Esophagus muscularis mucosa (tissue), 4 donors: ENCODE results near the gene HEPHL1. TPM values are rescaled to one million over a fixed set of nuclear protein-coding genes. Genes with fewer than 3 reads are reported as not detected.

ENCODE experiments used
- DNase-seq: peaks from one replicate; pipeline ENCODE4 v3.0.0-alpha.2; 2017; ENCODE audit errors: extremely low spot score
- H3K27ac ChIP-seq, 4 donors: fragments of 200-600 bp; sonication (generic); replicated peaks in 1 of 4; 1 replicate in 3 of 4; 2 replicates in 1 of 4; pipeline ENCODE4 v1.5.1; 2016 to 2019; ENCODE audit warnings: mild to moderate bottlenecking in 1 of 4
- H3K27me3 ChIP-seq, 4 donors: fragments of 200-600 bp; sonication (generic); one replicate each; pipeline versions ENCODE4 v1.5.1 to v1.6.0; 2016 to 2019
- H3K36me3 ChIP-seq, 4 donors: fragments of 200-600 bp; sonication (generic); one replicate each; pipeline ENCODE4 v1.5.1; 2016 to 2019
- H3K4me1 ChIP-seq, 4 donors: fragments of 200-600 bp; sonication (generic); one replicate each; pipeline ENCODE4 v1.5.1; 2016 to 2019
- H3K4me3 ChIP-seq, 4 donors: fragments of 200-600 bp; sonication (generic); 1 replicate in 2 of 4; 2 replicates in 2 of 4; pipeline ENCODE4 v1.5.1; 2016 to 2019; ENCODE audit warnings: mild to moderate bottlenecking in 4 of 4, moderate library complexity in 1 of 4
- H3K9me3 ChIP-seq, 4 donors: fragments of 200-600 bp; sonication (generic); 1 replicate in 3 of 4; 2 replicates in 1 of 4; pipeline ENCODE4 v1.5.1; 2016 to 2019
- EP300 ChIP-seq: sonication (generic); formaldehyde crosslinking; IDR thresholded peaks from one replicate; pipeline ENCODE4 v1.6.1; 2017; ENCODE audit warnings: antibody characterized with exemption
- POLR2A ChIP-seq: fragments of 450-650 bp; IDR thresholded peaks from one replicate; pipeline ENCODE4 v1.6.1; 2017; ENCODE audit warnings: antibody characterized with exemption, moderate library complexity, mild to moderate bottlenecking, low read depth
- POLR2AphosphoS5 ChIP-seq, 2 donors: sonication (generic); formaldehyde crosslinking; IDR thresholded peaks; one replicate each; pipeline ENCODE4 v1.6.1; 2017; ENCODE audit warnings: antibody characterized with exemption in 2 of 2
- WGBS: methylation state at CpG from one replicate; pipeline ENCODE4 v1.1.5; 2018; 5-methylcytosine and 5-hydroxymethylcytosine counted together
- intact Hi-C: fragments of 100-400 bp; cut with DNase I; formaldehyde crosslinking; loops from one replicate; pipeline ENCODE4 v1.15.1; 2023
- total RNA-seq, 4 donors: library from RNA; depleted of rRNA; stranded (reverse); fragments of >200 nt; gene quantifications; one replicate each; pipeline versions ENCODE4 v1.1.0 to v1.2.1, GENCODE V29; 2016
- TF ChIP-seq, protein P1 (sequence below), 3 experiments: fragments of 200-600 bp in 2 of 3; fragments of 450-650 bp in 1 of 3; sonication (generic) in 2 of 3; IDR thresholded peaks; one replicate each; pipeline ENCODE4 v1.5.1; 2017 to 2019; ENCODE audit warnings: antibody characterized with exemption in 3 of 3, mild to moderate bottlenecking in 2 of 3, moderate library complexity in 1 of 3

Gene HEPHL1
- total RNA-seq, 4 donors from 2014 or later = 0.42 TPM; not detected in 3

DNA sequence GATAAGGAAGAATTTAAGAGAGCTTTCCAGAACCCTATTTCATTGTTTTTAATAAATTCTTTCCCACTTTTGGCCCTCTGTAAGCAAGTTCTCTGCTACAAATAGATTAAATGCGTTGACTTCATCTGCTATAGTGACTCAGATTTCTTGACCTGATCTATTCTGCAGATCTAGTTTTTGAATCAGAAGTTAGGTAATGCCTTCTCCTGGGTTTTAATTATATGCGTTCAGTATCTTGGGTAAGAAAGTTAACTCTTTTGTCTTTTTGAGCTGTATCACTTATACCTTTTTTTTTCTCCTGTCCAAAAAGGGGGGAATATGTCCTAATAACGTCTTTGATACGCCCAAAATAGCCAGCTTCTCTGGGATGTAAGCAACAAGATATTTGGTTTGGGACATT lies 2.4 kb upstream of the HEPHL1 start:
- no peaks in the 10 kb centered on the region for H3K4me1 ChIP-seq
- H3K4me3 ChIP-seq = no peak overlapping the region
- WGBS = 29% methylated on average over 4 of the region's 4 CpGs
- intact Hi-C loops = no loop called here
- DNase-seq = no peak
- no peak overlapping the region for H3K27ac ChIP-seq
- TF ChIP-seq POLR2A = no peak
- no peak for TF ChIP-seq EP300
- TF ChIP-seq POLR2AphosphoS5 (IDR thresholded peaks at IDR 0.05) = no peak
- TF ChIP-seq, protein P1, sequence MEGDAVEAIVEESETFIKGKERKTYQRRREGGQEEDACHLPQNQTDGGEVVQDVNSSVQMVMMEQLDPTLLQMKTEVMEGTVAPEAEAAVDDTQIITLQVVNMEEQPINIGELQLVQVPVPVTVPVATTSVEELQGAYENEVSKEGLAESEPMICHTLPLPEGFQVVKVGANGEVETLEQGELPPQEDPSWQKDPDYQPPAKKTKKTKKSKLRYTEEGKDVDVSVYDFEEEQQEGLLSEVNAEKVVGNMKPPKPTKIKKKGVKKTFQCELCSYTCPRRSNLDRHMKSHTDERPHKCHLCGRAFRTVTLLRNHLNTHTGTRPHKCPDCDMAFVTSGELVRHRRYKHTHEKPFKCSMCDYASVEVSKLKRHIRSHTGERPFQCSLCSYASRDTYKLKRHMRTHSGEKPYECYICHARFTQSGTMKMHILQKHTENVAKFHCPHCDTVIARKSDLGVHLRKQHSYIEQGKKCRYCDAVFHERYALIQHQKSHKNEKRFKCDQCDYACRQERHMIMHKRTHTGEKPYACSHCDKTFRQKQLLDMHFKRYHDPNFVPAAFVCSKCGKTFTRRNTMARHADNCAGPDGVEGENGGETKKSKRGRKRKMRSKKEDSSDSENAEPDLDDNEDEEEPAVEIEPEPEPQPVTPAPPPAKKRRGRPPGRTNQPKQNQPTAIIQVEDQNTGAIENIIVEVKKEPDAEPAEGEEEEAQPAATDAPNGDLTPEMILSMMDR (IDR thresholded peaks at IDR 0.05) = no peak
- H3K9me3 ChIP-seq = peaks cover 0 to 5% (median 0%) of the 10 kb centered on the region in 4 donors
- no peaks in the 10 kb centered on the region for H3K36me3 ChIP-seq
- H3K27me3 ChIP-seq = no peaks in the 10 kb centered on the region

DNA sequence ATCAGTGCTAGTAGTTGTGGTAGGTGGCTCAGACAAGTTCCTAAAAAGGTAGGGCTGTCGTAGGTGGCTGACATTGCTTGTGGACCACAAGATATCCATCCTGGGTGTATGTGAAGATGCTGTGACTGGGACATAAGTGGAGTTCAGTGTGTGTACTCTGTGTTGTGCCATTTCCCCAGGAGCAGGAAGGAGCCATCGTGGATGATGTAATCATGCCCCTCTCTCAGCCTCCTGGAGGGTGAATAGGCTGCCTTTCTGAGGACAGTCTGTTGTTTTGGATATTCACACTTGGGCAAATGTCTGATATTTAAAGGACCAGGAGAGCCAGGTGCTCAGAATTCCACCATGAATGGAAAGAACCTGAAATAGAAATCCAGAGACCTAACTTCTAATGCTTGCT lies 2.7 kb downstream of the HEPHL1 start:
- Histone ChIP-seq H3K27ac (no peak overlapping the region), H3K4me1 (no peaks in the 10 kb centered on the region), H3K4me3 (no peak overlapping the region), H3K27me3 (no peaks in the 10 kb centered on the region), H3K9me3 (peaks cover 0 to 15% (median 5%) of the 10 kb centered on the region in 4 donors), H3K36me3 (no peaks in the 10 kb centered on the region)
- 75% methylated on average over 1 of the region's 2 CpGs for WGBS
- DNase-seq = no peak
- intact Hi-C loops = no loop called here
- TF ChIP-seq POLR2A (no peak), EP300 (no peak), POLR2AphosphoS5 (IDR thresholded peaks at IDR 0.05) (no peak)
- TF ChIP-seq, protein P1 (IDR thresholded peaks at IDR 0.05) = no peak

DNA sequence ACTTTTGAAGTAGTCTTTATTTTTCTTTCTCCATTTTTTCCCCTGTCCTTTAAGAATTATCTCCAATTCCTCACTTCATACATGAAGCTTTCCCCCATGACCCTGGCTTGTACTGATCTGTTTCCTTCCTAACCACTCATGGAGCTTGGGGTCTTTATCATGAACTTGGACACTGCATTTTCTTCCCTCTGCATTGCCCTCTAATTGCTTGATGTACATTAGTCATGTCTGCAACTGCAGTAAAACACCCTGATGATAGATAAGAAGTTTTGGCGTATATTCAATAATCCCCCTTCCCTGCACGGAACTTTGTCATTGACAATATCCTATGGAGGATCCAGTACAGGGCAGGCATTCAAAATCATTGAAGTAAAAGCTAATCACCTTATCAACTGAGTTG lies 3.4 kb downstream of the HEPHL1 start:
- no peaks in the 10 kb centered on the region for H3K4me1 ChIP-seq
- peak; percentile 8 for DNase-seq
- TF ChIP-seq EP300 = no peak
- no peak for TF ChIP-seq POLR2AphosphoS5 (IDR thresholded peaks at IDR 0.05)
- no peaks in the 10 kb centered on the region for H3K27me3 ChIP-seq
- H3K4me3 ChIP-seq = no peak overlapping the region
- no peaks in the 10 kb centered on the region for H3K36me3 ChIP-seq
- H3K27ac ChIP-seq = no peak overlapping the region
- intact Hi-C loops = no loop called here
- peaks cover 0 to 15% (median 5%) of the 10 kb centered on the region in 4 donors for H3K9me3 ChIP-seq
- WGBS = 81% methylated on average over 2 of the region's 2 CpGs

DNA sequence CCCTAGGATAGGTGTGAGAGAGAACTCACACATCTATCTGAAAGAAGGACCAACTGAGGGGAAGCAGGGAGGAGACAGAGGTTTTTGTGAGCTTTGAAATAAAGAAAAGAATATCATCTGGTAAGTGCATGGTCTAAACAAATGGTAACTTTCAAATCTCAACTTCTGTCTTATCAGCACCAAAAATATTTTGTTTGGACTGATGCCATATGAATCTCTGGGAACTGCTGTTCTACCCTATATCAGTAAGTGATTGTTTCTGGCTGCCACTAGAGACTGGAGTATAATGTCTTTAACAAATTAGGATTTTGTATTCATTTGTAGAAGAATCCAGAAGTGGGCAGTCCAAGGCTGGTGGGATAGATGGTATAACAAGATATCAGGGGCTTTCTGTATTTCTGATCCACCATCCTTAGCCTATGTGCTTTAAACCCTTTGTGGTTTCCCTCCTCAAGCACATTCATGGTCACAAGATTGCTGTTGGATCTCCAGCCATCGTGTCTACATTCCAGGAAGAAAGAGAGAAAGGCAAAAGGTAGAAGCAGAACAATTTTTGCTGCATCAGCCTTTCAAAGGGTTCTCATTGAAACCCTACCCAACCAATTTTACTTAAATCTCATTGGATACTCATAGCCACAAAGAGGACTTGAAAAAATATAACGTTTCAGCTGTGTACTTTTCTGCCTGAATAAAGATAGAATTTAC lies 4.7 kb downstream of the HEPHL1 start:
- 72% methylated on average over 2 of the region's 2 CpGs for WGBS
- Histone ChIP-seq H3K4me3 (no peak overlapping the region), H3K27ac (no peak overlapping the region), H3K36me3 (no peaks in the 10 kb centered on the region), H3K27me3 (no peaks in the 10 kb centered on the region), H3K9me3 (peaks cover 0 to 15% (median 5%) of the 10 kb centered on the region in 4 donors), H3K4me1 (no peaks in the 10 kb centered on the region)
- DNase-seq = peak; percentile 62
- no peak for TF ChIP-seq POLR2AphosphoS5 (IDR thresholded peaks at IDR 0.05)
- TF ChIP-seq POLR2A = no peak
- TF ChIP-seq, protein P1 (IDR thresholded peaks at IDR 0.05) = no peak
- TF ChIP-seq EP300 = no peak
- intact Hi-C loops = no loop called here

DNA sequence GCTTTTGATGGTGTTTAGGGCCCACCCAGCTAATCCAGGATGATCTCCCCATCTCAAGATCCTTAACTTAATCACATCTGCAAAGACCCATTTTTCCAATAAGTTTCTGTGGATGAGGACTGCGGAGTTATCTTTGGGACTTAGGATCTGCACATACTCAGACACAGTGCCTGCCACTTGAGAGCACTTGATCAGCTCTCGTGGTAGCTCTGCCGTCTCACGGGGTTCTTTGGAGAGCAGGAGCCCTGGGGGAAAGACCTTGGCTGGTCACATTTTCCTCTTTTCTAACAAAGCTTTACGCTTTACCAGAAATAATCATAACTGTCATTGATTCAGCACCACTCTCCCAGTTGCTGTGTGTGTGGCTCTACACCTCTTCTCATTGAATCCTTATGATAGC lies 6.1 kb downstream of the HEPHL1 start:
- H3K27me3 ChIP-seq = no peaks in the 10 kb centered on the region
- H3K9me3 ChIP-seq = peaks cover 0 to 15% (median 5%) of the 10 kb centered on the region in 4 donors
- no peak for TF ChIP-seq EP300
- TF ChIP-seq POLR2AphosphoS5 (IDR thresholded peaks at IDR 0.05) = no peak
- no peak for TF ChIP-seq POLR2A
- TF ChIP-seq, protein P1 (IDR thresholded peaks at IDR 0.05) = no peak
- DNase-seq = peak; percentile 68
- no peaks in the 10 kb centered on the region for H3K4me1 ChIP-seq
- no peaks in the 10 kb centered on the region for H3K36me3 ChIP-seq
- no peak overlapping the region for H3K27ac ChIP-seq
- no peak overlapping the region for H3K4me3 ChIP-seq
- WGBS = 99% methylated on average over 5 of the region's 5 CpGs
- intact Hi-C loops = no loop called here
